Measurements from ENCODE around the gene MAP7D1.

- TF ChIP-seq, protein P1, sequence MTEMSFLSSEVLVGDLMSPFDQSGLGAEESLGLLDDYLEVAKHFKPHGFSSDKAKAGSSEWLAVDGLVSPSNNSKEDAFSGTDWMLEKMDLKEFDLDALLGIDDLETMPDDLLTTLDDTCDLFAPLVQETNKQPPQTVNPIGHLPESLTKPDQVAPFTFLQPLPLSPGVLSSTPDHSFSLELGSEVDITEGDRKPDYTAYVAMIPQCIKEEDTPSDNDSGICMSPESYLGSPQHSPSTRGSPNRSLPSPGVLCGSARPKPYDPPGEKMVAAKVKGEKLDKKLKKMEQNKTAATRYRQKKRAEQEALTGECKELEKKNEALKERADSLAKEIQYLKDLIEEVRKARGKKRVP (CRISPR knock-in tag; IDR thresholded peaks at IDR 0.05), result no peak
- TF ChIP-seq FOXA1 (IDR thresholded peaks at IDR 0.05), result no peak
- no peak for TF ChIP-seq FOXA1 (CRISPR knock-in tag; IDR thresholded peaks at IDR 0.05)
- TF ChIP-seq MAZ (IDR thresholded peaks at IDR 0.05; ENCODE audit: borderline replicate concordance, low read depth, low read length), result no peak
- no peak for TF ChIP-seq MAZ (CRISPR knock-in tag; IDR thresholded peaks at IDR 0.05; ENCODE audit: low read depth)
- no peak for TF ChIP-seq ZKSCAN8 (CRISPR knock-in tag; IDR thresholded peaks at IDR 0.05; ENCODE audit: borderline replicate concordance)
- no peak for TF ChIP-seq ZNF670 (CRISPR knock-in tag; IDR thresholded peaks at IDR 0.05; ENCODE audit: borderline replicate concordance)
- no peak for TF ChIP-seq TCF7L2 (IDR thresholded peaks at IDR 0.05; ENCODE audit: low read depth, low read length)
- TF ChIP-seq ZNF3 (CRISPR knock-in tag; IDR thresholded peaks at IDR 0.05), result no peak
- no peak for TF ChIP-seq EED (CRISPR knock-in tag; IDR thresholded peaks at IDR 0.05)
- TF ChIP-seq, protein P2, sequence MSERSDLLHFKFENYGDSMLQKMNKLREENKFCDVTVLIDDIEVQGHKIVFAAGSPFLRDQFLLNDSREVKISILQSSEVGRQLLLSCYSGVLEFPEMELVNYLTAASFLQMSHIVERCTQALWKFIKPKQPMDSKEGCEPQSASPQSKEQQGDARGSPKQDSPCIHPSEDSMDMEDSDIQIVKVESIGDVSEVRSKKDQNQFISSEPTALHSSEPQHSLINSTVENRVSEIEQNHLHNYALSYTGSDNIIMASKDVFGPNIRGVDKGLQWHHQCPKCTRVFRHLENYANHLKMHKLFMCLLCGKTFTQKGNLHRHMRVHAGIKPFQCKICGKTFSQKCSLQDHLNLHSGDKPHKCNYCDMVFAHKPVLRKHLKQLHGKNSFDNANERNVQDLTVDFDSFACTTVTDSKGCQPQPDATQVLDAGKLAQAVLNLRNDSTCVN (CRISPR knock-in tag; IDR thresholded peaks at IDR 0.05; ENCODE audit: borderline replicate concordance), result no peak
- no peak for TF ChIP-seq POLR2AphosphoS5 (IDR thresholded peaks at IDR 0.05; ENCODE audit: low read depth, low read length)
- TF ChIP-seq, protein P3, sequence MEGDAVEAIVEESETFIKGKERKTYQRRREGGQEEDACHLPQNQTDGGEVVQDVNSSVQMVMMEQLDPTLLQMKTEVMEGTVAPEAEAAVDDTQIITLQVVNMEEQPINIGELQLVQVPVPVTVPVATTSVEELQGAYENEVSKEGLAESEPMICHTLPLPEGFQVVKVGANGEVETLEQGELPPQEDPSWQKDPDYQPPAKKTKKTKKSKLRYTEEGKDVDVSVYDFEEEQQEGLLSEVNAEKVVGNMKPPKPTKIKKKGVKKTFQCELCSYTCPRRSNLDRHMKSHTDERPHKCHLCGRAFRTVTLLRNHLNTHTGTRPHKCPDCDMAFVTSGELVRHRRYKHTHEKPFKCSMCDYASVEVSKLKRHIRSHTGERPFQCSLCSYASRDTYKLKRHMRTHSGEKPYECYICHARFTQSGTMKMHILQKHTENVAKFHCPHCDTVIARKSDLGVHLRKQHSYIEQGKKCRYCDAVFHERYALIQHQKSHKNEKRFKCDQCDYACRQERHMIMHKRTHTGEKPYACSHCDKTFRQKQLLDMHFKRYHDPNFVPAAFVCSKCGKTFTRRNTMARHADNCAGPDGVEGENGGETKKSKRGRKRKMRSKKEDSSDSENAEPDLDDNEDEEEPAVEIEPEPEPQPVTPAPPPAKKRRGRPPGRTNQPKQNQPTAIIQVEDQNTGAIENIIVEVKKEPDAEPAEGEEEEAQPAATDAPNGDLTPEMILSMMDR (CRISPR knock-in tag; IDR thresholded peaks at IDR 0.05), result no peak
- no peak for TF ChIP-seq CBX5 (CRISPR knock-in tag; IDR thresholded peaks at IDR 0.05; ENCODE audit: borderline replicate concordance)
- no peak for TF ChIP-seq SP4 (CRISPR knock-in tag; IDR thresholded peaks at IDR 0.05)
Measured at GRCh38 chr1:36179220-36179600, 23.2 kb downstream of the MAP7D1 start.
